Mucosa of descending colon (tissue), 3 donors: Measurements from ENCODE around the gene ABL1. TPM values are rescaled to one million over a fixed set of nuclear protein-coding genes. Genes with fewer than 3 reads are reported as not detected.
A peak's percentile ranks its signal among the peaks of the same experiment; 100 is the strongest.

ENCODE experiments used
- ATAC-seq: fragments of 200-7000 bp; cut with Tn5 transposase; one replicate; pipeline ENCODE4 v1.9.1; 2020; ENCODE audit warnings: mild to moderate bottlenecking, moderate library complexity
- DNase-seq, 3 donors: peaks; one replicate each; pipeline ENCODE4 v3.0.0-alpha.2; 2020
- H3K36me3 ChIP-seq: fragments of 200-600 bp; one replicate; pipeline ENCODE4 v1.8.0; 2021; ENCODE audit warnings: low read depth, mild to moderate bottlenecking
- H3K4me1 ChIP-seq: fragments of 200-600 bp; one replicate; pipeline ENCODE4 v1.8.0; 2021; ENCODE audit warnings: low read depth, mild to moderate bottlenecking
- H3K4me3 ChIP-seq: fragments of 200-600 bp; one replicate; pipeline ENCODE4 v1.8.0; 2021; ENCODE audit warnings: mild to moderate bottlenecking
- H3K9me3 ChIP-seq: fragments of 200-600 bp; one replicate; pipeline ENCODE4 v1.8.0; 2021; ENCODE audit warnings: mild to moderate bottlenecking
- CTCF ChIP-seq: fragments of 200-600 bp; IDR thresholded peaks from one replicate; pipeline ENCODE4 v1.8.0; 2022; ENCODE audit warnings: antibody characterized with exemption, mild to moderate bottlenecking
- intact Hi-C, 2 donors: fragments of 100-400 bp; cut with DNase I in 1 of 2; cut with micrococcal nuclease in 1 of 2; formaldehyde crosslinking; loops; one replicate each; pipeline versions ENCODE4 v1.11.0 to v1.11.1; 2022; cut with DNase I, micrococcal nuclease
- total RNA-seq, 3 donors: library from RNA; stranded (reverse); fragmentation: NEBNext Ultra II Directional in 2 of 3; extraction: Animal tissue kit (Norgen Biotek cat#: 25700) in 2 of 3; gene quantifications; one replicate each; pipeline versions ENCODE4 v1.2.1 to v1.2.4, GENCODE V29; 2021 to 2023
- donor health status: DM: no; HTN: no; CAD: no; lungs with moderate emphysema.
- donor health status: DM: no; HTN: no; CAD: no.
- donor health status: DM: no; HTN: yes; CAD: no.

The ABL1 gene
- total RNA-seq, 3 donors from 2014 or later = 86.6 to 147 (median 91.4) TPM

GRCh38 chr9:130901498-130902203, 66.6 kb downstream of the ABL1 start:
- H3K4me1 ChIP-seq = peaks cover 8% of the 10 kb centered on the region
- no peaks in the 10 kb centered on the region for H3K9me3 ChIP-seq
- no peaks in the 10 kb centered on the region for H3K36me3 ChIP-seq
- no peak overlapping the region for H3K4me3 ChIP-seq
- no peak for DNase-seq
- intact Hi-C loops = no loop called here
- TF ChIP-seq CTCF = no peak
- ATAC-seq = peak; percentile 56

- peaks cover 8% of the 10 kb centered on the region for H3K4me1 ChIP-seq
- no peak for TF ChIP-seq CTCF
- H3K9me3 ChIP-seq = no peaks in the 10 kb centered on the region
- no peaks in the 10 kb centered on the region for H3K36me3 ChIP-seq
- DNase-seq = no peak
- ATAC-seq = no peak
- intact Hi-C loops = no loop called here
- H3K4me3 ChIP-seq = no peak overlapping the region
These were observed 67.4 kb downstream of the ABL1 start for GRCh38 chr9:130902204-130903185.

- peaks cover 1% of the 10 kb centered on the region for H3K4me1 ChIP-seq
- no peaks in the 10 kb centered on the region for H3K9me3 ChIP-seq
- H3K4me3 ChIP-seq = no peak overlapping the region
- DNase-seq (peak in 1 of 3 donors; percentile 36), ATAC-seq (no peak)
- intact Hi-C loops = no loop called here
- H3K36me3 ChIP-seq = no peaks in the 10 kb centered on the region
- TF ChIP-seq CTCF = no peak
These were observed 68.4 kb downstream of the ABL1 start for GRCh38 chr9:130903194-130904069.

- no peak for DNase-seq
- Histone ChIP-seq H3K4me3 (no peak overlapping the region), H3K9me3 (no peaks in the 10 kb centered on the region), H3K36me3 (no peaks in the 10 kb centered on the region), H3K4me1 (no peaks in the 10 kb centered on the region)
- intact Hi-C loops = no loop called here
- no peak for TF ChIP-seq CTCF
- ATAC-seq = no peak
These were observed 69.3 kb downstream of the ABL1 start for GRCh38 chr9:130904070-130905044.
